ENCODE measurements around the gene SFXN2.

GRCh38 chr10:102763037-102763607 lies 48.7 kb downstream of the SFXN2 start:
- TF ChIP-seq CTCF (conservative IDR thresholded peaks at IDR 0.05 in 1 of 2, IDR thresholded peaks at IDR 0.05 in 1 of 2; ENCODE audit: low read depth in 1 of 2, low read length in 2 of 2) = no peak
- no peak for TF ChIP-seq EZH2 (IDR thresholded peaks at IDR 0.05; ENCODE audit: low read length, missing control alignments)

Data from fibroblast of lung (primary cell).